ENCODE measurements around the gene GNA12.
"Not testable (repeated sequence)": the region's sequence is repeated elsewhere in the genome, so short reads cannot be mapped to it uniquely, and the experiment has no call there.

GNA12 gene

GRCh38 chr7:2732959-2733584, 111.0 kb downstream of the GNA12 start:
- DNase-seq (ENCODE audit: insufficient read length, low spot score) (no peak), FAIRE-seq (no peak)
- no peak for TF ChIP-seq CTCF (IDR thresholded peaks at IDR 0.05; ENCODE audit: insufficient read depth, missing control alignments)

GRCh38 chr7:2732388-2732787, 111.7 kb downstream of the GNA12 start:
- DNase-seq (ENCODE audit: insufficient read length, low spot score) (no peak), FAIRE-seq (no peak)
- TF ChIP-seq CTCF (IDR thresholded peaks at IDR 0.05; ENCODE audit: insufficient read depth, missing control alignments) = no peak

GRCh38 chr7:2730846-2731770, 113.0 kb downstream of the GNA12 start:
- no peak for TF ChIP-seq CTCF (IDR thresholded peaks at IDR 0.05; ENCODE audit: insufficient read depth, missing control alignments)
- FAIRE-seq = no peak
- no peak for DNase-seq (ENCODE audit: insufficient read length, low spot score)

- no peak for TF ChIP-seq CTCF (IDR thresholded peaks at IDR 0.05; ENCODE audit: insufficient read depth, missing control alignments)
- FAIRE-seq (no peak), DNase-seq (ENCODE audit: insufficient read length, low spot score) (no peak)
Observed at GRCh38 chr7:2729893-2730716, 114.0 kb downstream of the GNA12 start.

GRCh38 chr7:2729031-2729892, 114.8 kb downstream of the GNA12 start:
- DNase-seq (ENCODE audit: insufficient read length, low spot score) = no peak
- no peak for TF ChIP-seq CTCF (IDR thresholded peaks at IDR 0.05; ENCODE audit: insufficient read depth, missing control alignments)
- FAIRE-seq = no peak

GRCh38 chr7:2728316-2729030, 115.6 kb downstream of the GNA12 start:
- DNase-seq (ENCODE audit: insufficient read length, low spot score) (no peak), FAIRE-seq (no peak)
- no peak for TF ChIP-seq CTCF (IDR thresholded peaks at IDR 0.05; ENCODE audit: insufficient read depth, missing control alignments)

GRCh38 chr7:2727206-2727605, 116.9 kb downstream of the GNA12 start:
- FAIRE-seq; DNase-seq (ENCODE audit: insufficient read length, low spot score): not testable (repeated sequence)

All from D721Med (cell line).